ENCODE data around the gene SYT9. TPM values are rescaled to one million over a fixed set of nuclear protein-coding genes. Genes with fewer than 3 reads are reported as not detected.

Gene SYT9
- total RNA-seq, 2 donors from 2014 or later = not detected

DNA sequence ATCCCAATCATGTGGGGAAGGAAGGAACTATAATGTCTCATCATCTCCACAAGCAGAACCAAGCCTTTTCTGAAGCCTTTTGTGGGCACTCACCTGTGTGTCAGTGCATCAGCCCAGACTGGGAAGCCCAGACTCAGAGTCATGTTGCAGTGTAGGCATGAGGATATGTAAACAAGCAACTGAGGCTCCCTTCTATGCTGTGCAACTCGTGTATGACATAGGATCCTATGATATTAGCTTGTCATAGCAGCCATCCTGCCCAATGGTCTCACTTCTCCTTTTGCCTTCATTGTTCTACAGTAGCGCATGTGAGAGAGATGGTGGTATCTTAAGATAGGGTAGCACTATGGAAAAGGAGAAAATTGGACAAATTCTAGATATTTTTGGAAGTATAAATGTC is 130.2 kb downstream of the SYT9 start:
- DNase-seq (no peak), ATAC-seq (replicated peaks in 1 of 2) (no peak)
- Mint-ChIP-seq H3K4me3 (no peak overlapping the region), H3K36me3 (ENCODE audit: insufficient read depth in 2 of 2) (no peaks in the 10 kb centered on the region), H3K27ac (no peak overlapping the region), H3K4me1 (ENCODE audit: low read depth) (no peaks in the 10 kb centered on the region), H3K27me3 (ENCODE audit: low read depth) (peaks cover 16% of the 10 kb centered on the region), H3K9me3 (no peaks in the 10 kb centered on the region)

DNA sequence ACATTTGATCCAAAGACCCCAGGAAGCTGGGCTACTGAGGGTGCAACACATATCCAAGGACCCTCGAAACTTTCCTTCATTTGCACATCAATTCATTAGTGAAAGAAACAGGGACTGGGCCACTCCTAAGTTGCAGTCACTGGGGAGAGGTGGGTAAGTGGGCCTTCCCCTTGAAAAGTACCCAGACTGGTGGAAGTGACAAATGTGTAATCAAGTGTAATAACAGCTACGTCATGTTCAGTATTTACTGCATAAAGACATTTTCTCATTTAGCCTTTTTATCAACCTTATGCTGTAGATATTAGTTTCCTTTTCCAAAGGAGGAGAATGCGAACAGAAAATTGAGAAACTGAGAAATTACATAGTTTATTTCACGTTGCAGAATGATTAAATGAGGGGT is 131.7 kb downstream of the SYT9 start:
- no peak for DNase-seq
- Mint-ChIP-seq H3K4me1 (ENCODE audit: low read depth) (no peaks in the 10 kb centered on the region), H3K27me3 (ENCODE audit: low read depth) (peaks cover 16% of the 10 kb centered on the region), H3K36me3 (ENCODE audit: insufficient read depth in 2 of 2) (no peaks in the 10 kb centered on the region), H3K4me3 (no peak overlapping the region), H3K27ac (no peak overlapping the region), H3K9me3 (no peaks in the 10 kb centered on the region)
- no peak for ATAC-seq (replicated peaks in 1 of 2)

DNA sequence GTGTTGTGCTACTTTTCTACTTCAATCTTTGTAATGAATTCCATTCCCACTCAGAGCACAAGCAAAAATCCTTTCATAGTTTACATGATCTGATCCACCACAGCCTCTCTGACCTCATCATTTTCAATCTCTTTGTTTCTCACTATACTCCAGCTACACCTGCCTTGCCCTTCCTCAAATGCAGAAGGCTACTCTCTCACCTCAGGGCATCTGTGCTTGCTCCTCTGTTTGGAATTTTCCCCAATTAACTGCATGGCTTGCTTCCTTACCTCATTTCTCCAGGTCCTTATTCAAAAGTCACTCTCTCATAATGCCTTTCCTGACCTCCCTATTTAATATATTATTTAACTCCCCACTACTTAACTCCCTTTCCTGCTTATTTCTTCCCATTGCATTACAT is 133.0 kb downstream of the SYT9 start:
- Mint-ChIP-seq H3K9me3 (no peaks in the 10 kb centered on the region), H3K36me3 (ENCODE audit: insufficient read depth in 2 of 2) (no peaks in the 10 kb centered on the region), H3K4me1 (ENCODE audit: low read depth) (no peaks in the 10 kb centered on the region), H3K27ac (no peak overlapping the region), H3K27me3 (ENCODE audit: low read depth) (peaks cover 10% of the 10 kb centered on the region), H3K4me3 (no peak overlapping the region)
- ATAC-seq (replicated peaks in 1 of 2) (no peak), DNase-seq (no peak)

DNA sequence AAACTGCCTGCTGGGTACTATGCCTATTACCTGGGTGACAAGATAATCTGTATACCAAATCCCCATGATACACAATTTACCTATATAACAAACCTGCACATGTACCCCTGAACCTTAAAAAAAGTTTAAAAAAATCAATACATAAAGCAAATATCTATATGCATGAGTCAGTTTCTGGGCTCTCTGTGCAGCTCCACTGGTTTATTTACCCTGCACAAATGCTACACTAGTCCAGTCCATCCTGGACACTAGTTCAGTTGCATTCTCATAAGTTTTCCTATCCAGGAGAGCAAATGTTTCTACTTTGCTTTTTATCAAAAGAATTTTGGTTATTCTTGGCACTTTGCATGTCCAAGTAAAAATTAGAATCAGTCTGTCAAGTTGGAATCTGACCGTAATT is 133.8 kb downstream of the SYT9 start:
- Mint-ChIP-seq H3K27ac (no peak overlapping the region), H3K27me3 (ENCODE audit: low read depth) (peaks cover 6% of the 10 kb centered on the region)
- no peak for ATAC-seq (replicated peaks in 1 of 2)

DNA sequence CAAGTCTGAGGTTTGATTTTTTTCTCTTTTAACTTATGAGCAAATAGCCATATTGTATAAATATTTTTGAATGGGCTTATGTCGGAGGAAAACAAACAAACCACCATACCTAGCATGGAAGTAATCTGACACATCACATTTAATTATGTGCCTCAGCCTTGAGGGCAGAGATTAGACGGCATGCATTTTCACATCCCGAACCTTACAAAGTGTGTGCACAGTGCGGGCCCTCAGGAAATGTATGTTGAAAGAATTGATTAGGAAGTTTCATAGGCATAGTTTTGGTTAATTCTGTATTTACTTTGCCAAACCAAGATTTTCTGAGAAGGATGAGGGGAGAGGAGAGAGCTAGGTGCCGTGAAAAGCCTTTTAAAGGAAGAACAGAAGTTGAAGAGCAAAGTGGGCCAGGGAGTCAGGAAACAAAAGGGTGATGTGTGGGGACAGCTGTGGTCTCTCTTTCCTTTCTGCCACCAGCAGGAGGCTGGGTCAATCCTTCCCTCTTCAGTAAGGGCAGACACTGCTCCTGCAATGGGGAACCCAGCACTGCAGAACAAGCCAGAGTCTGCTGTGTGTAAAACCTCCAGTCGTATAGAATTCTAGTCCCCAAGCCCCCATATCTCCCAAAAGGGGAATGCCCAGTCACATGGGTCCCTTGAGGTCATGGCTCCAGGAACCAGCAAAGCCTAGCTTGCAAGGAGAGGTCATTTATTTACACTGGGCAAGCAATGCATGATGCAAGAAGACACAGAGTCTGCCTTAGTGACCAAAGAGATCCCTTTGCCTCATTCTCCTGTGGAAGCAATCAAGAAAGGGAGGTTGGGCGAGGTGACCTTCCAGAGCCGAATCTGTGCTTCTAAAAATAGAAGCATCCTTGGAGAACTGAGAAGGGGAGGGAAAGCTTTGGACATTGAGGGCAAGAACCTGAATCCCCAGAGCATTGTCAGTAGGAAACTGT is 162.5 kb downstream of the SYT9 start:
- Mint-ChIP-seq H3K4me1 (ENCODE audit: low read depth) (no peaks in the 10 kb centered on the region), H3K4me3 (no peak overlapping the region), H3K27ac (no peak overlapping the region), H3K27me3 (ENCODE audit: low read depth) (peaks cover 10% of the 10 kb centered on the region), H3K36me3 (ENCODE audit: insufficient read depth in 2 of 2) (peaks cover 2% of the 10 kb centered on the region in 2 donors), H3K9me3 (peaks cover 2% of the 10 kb centered on the region in 2 donors)
- DNase-seq (no peak), ATAC-seq (replicated peaks in 1 of 2) (no peak)

More for the DNA sequence above, 133.8 kb downstream of the SYT9 start:
- H3K4me3 Mint-ChIP-seq = no peak overlapping the region
- DNase-seq = no peak
- no peaks in the 10 kb centered on the region for H3K4me1 Mint-ChIP-seq (ENCODE audit: low read depth)
- no peaks in the 10 kb centered on the region for H3K36me3 Mint-ChIP-seq (ENCODE audit: insufficient read depth in 2 of 2)
- H3K9me3 Mint-ChIP-seq = no peaks in the 10 kb centered on the region

DNA sequence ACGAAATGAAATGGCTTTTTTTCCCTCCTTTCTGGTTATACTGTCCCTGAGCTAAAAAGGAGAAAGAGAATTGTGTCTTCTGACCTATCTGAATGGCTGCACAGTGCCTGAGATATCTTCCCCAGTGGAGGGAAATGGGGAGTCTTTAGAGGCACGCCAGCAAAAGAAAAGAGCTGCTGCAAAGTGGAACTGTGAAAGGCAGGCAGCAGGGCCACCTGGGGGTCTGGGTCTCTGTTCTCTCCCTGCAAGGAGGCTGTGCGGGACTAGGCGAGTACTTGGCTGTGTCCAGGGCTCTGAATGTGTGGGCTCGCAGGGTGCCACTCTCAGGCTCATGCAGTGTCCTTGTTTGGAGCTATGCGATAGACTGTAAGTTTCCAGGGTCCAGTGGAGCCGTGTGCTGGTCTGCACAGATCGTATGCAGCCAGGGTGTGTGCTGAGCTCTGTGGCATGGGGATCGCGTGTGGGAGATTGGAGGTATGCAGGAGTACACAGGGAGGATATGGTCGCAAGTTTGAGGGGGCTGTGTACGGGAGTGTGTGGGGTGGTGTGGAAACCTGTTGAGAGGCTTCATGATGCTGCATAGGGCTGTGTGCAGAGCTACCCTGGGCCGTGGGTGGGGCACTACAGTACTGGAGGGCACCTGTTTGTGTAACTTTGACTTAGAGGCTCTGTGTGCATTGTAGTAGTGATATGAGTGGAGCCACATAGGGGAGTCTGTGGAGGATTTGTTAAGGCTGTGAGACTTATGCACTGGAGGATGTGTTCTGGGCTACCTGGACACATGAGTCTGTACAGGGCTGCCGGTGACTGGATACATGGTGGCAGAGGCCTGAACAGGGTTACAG is 163.5 kb downstream of the SYT9 start:
- Mint-ChIP-seq H3K4me3 (no peak overlapping the region), H3K27me3 (ENCODE audit: low read depth) (peaks cover 7% of the 10 kb centered on the region), H3K9me3 (peaks cover 2% of the 10 kb centered on the region in 2 donors), H3K36me3 (ENCODE audit: insufficient read depth in 2 of 2) (peaks cover 2% of the 10 kb centered on the region in 2 donors), H3K27ac (no peak overlapping the region), H3K4me1 (ENCODE audit: low read depth) (no peaks in the 10 kb centered on the region)
- ATAC-seq (replicated peaks in 1 of 2) (peak in 1 of 2 donors; percentile 21), DNase-seq (no peak)

DNA sequence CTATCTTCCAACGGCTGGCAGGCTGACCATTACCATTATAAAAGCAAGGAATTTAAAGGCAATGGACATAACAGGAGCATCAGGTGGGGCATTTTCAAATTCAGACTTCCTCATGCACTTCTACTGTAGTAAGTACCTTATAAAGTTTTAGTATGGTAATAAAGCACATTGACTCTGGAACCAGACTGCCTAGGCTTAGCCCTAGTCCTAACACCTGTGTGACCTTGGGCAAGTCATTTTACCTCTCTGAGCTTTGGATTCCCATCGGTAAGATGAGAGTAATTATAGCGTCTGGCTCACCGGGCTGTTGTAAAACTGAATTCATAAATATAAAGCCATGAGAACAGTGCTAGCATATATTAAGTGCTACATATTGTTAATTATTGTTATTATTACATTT is 164.4 kb downstream of the SYT9 start:
- Mint-ChIP-seq H3K27ac (no peak overlapping the region), H3K4me1 (ENCODE audit: low read depth) (no peaks in the 10 kb centered on the region), H3K27me3 (ENCODE audit: low read depth) (peaks cover 7% of the 10 kb centered on the region), H3K4me3 (no peak overlapping the region), H3K9me3 (peaks cover 2% of the 10 kb centered on the region in 2 donors), H3K36me3 (ENCODE audit: insufficient read depth in 2 of 2) (peaks cover 2% of the 10 kb centered on the region in 2 donors)
- ATAC-seq (replicated peaks in 1 of 2) (no peak), DNase-seq (no peak)

DNA sequence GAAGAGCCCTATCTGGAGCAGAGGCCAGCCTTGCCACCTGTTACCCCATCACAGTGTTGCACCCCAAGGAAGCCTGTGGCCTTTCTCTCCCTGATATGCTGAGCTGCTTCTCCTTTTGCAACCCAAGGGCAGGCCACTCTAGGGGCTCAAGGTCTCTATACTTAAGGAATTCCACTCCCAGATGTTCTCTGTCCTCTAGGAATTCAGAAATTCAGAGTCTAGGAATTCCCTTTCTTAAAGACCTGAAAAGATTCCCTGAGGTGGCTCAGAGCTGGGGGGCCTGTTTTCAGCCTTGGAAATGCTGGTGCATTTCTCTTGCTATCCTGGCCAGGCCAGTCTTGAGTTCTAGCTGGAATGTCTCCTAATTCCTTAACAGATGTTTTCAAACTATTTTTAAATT is 165.6 kb downstream of the SYT9 start:
- Mint-ChIP-seq H3K27me3 (ENCODE audit: low read depth) (peaks cover 7% of the 10 kb centered on the region), H3K36me3 (ENCODE audit: insufficient read depth in 2 of 2) (peaks cover 0 to under 1% of the 10 kb centered on the region in 2 donors), H3K4me1 (ENCODE audit: low read depth) (peaks cover 2% of the 10 kb centered on the region), H3K27ac (no peak overlapping the region), H3K9me3 (peaks cover 0 to under 1% of the 10 kb centered on the region in 2 donors), H3K4me3 (no peak overlapping the region)
- DNase-seq = no peak
- no peak for ATAC-seq (replicated peaks in 1 of 2)

DNA sequence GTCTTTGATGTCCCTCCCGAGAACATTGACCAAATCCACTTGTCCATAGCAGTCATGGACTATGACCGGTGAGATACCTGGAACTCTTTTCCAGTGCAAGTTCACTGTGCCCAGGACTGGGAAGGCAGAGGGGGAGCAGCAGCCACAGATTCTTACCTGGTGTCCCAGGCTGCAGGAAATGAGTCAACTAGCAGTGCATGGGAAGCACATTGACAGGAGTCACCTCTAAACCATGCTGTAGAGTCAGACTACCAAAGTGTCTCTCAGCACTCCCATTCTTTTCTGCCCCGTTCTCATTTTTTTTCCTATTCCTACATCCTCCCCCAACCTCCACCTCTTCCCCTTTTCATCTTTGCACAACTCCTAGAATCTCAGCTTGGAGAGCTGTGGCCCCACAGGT is 166.4 kb downstream of the SYT9 start:
- Mint-ChIP-seq H3K4me1 (ENCODE audit: low read depth) (peaks cover 9% of the 10 kb centered on the region), H3K27me3 (ENCODE audit: low read depth) (peaks cover 7% of the 10 kb centered on the region), H3K36me3 (ENCODE audit: insufficient read depth in 2 of 2) (no peaks in the 10 kb centered on the region)

DNA sequence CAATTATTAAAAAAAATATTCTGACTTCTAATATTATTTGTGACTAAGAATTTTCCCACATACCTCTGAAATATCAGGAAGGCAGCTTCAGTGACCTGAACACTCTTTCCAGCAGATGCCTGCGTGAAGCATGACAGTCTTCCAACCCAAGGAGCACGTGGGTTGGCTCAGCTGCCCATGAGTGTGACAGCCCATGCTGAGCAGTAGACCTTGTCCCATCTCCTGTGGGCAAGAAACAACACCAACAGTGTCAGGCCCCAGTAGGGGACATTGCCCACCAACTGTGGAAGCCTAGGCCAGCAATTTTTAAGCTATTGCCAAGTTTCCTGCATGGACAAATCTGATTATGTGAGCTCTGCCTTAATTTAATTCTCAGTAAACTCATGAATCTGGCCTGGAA is 167.2 kb downstream of the SYT9 start:
- Mint-ChIP-seq H3K4me1 (ENCODE audit: low read depth) (peaks cover 15% of the 10 kb centered on the region), H3K27ac (no peak overlapping the region), H3K9me3 (no peaks in the 10 kb centered on the region), H3K4me3 (no peak overlapping the region), H3K27me3 (ENCODE audit: low read depth) (peaks cover 5% of the 10 kb centered on the region), H3K36me3 (ENCODE audit: insufficient read depth in 2 of 2) (no peaks in the 10 kb centered on the region)
- no peak for ATAC-seq (replicated peaks in 1 of 2)
- DNase-seq = no peak

More for the DNA sequence above, 166.4 kb downstream of the SYT9 start:
- H3K27ac Mint-ChIP-seq = no peak overlapping the region
- H3K9me3 Mint-ChIP-seq = no peaks in the 10 kb centered on the region
- no peak overlapping the region for H3K4me3 Mint-ChIP-seq
- ATAC-seq (replicated peaks in 1 of 2) (no peak), DNase-seq (no peak)

DNA sequence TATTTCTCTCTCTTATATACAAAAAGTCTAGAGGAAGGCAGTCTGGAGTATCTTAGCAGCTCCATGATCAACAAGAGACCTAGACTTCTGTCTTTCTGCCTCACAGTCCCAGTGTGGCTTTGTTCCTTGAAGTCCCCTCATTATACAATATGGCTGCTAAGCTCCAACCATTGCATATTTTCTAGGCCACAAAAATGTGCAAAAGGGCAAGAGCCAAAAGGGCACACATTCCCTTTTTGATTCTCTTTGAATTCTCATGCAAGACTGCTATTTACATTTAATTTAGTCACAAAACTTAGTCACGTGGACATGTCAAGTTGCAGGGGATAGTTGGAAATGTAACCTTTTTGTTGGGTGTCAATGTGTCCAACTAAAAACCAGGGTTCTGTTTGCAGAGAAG is 169.4 kb downstream of the SYT9 start:
- Mint-ChIP-seq H3K27ac (no peak overlapping the region), H3K36me3 (ENCODE audit: insufficient read depth in 2 of 2) (no peaks in the 10 kb centered on the region), H3K27me3 (ENCODE audit: low read depth) (no peaks in the 10 kb centered on the region), H3K9me3 (no peaks in the 10 kb centered on the region), H3K4me3 (no peak overlapping the region), H3K4me1 (ENCODE audit: low read depth) (peaks cover 15% of the 10 kb centered on the region)
- ATAC-seq (replicated peaks in 1 of 2) (no peak), DNase-seq (no peak)

DNA sequence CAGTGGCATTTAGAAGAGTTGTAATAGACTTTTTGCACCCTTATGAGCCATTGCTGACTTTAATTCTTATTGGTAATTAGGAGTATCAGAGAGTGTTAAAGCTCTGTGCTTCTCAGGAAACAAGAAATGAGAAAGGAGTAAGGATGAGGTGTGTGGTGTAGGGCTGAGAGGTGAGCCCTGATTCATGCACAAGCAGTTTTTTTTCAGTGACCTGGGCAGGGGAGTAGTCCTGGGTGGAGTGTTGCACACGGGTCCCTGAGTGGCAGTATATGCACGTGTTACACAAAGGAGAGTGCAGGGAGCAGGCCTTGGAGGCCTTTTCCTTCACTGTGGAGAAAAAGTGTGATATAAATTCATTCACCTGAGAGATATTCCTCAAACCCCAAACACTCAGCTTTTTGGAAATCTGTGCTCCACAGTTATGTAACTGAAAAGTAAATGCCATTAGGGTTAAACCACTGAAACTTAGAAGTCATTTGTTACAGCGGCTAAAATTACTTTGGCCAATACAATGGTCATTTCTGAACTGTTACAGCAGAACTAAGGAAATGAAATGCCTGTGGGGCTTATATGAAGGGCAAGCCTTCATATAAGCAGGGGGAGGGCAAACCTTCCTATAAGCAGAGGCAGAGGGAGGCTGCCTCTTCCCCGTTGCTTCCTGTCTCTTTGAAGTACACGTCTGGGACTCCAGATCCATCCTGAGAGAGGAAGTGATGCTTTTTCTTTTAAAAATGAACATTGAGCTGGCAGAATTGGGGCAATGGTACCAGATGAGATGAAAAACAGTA is 171.0 kb downstream of the SYT9 start:
- no peaks in the 10 kb centered on the region for H3K36me3 Mint-ChIP-seq (ENCODE audit: insufficient read depth in 2 of 2)
- H3K27me3 Mint-ChIP-seq (ENCODE audit: low read depth) = no peaks in the 10 kb centered on the region
- no peak overlapping the region for H3K4me3 Mint-ChIP-seq
- ATAC-seq (replicated peaks in 1 of 2) = peak in 1 of 2 donors; percentile 23
- no peaks in the 10 kb centered on the region for H3K9me3 Mint-ChIP-seq
- H3K4me1 Mint-ChIP-seq (ENCODE audit: low read depth) = peaks cover 15% of the 10 kb centered on the region
- DNase-seq = no peak
- no peak overlapping the region for H3K27ac Mint-ChIP-seq

Measured in activated T-cell treated with anti-CD3 and anti-CD28 coated beads, Interleukin-2, amount 50 U/mL, for 72 hours (primary cell).